Measurements from ENCODE around the gene APC2.
"Not testable (repeated sequence)": the region's sequence is repeated elsewhere in the genome, so short reads cannot be mapped to it uniquely, and the experiment has no call there.

Gene APC2

DNA sequence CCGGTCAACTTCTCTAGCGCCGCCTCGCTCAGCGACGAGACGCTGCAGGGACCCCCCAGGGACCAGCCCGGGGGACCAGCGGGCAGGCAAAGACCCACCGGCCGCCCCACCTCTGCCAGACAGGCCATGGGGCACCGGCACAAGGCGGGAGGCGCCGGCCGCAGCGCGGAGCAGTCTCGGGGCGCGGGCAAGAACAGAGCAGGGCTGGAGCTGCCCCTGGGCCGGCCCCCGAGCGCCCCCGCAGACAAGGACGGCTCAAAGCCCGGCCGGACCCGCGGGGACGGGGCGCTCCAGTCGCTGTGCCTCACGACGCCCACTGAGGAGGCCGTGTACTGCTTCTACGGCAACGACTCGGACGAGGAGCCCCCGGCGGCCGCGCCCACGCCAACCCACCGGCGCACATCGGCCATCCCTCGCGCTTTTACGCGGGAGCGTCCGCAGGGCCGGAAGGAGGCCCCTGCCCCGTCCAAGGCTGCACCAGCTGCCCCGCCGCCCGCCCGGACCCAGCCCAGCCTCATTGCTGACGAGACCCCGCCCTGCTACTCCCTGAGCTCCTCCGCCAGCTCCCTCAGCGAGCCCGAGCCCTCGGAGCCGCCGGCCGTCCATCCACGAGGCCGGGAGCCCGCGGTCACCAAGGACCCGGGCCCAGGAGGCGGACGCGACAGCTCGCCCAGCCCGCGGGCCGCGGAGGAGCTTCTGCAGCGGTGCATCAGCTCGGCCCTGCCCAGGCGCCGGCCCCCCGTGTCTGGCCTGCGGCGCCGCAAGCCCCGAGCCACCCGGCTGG is 17.8 kb downstream of the APC2 start:
- peak; percentile 14 for DNase-seq

DNA sequence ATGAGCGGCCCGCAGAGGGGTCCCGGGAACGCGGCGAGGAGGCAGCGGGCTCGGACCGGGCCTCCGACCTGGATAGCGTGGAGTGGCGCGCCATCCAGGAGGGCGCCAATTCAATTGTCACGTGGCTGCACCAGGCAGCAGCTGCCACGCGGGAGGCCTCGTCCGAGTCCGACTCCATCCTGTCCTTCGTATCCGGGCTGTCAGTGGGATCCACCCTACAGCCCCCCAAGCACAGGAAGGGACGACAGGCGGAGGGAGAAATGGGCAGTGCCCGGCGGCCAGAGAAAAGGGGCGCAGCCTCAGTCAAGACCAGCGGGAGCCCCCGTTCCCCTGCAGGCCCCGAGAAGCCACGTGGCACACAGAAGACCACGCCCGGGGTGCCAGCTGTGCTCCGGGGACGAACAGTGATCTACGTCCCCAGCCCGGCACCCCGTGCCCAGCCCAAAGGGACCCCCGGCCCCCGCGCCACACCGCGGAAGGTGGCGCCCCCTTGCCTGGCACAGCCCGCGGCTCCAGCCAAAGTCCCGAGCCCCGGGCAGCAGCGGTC is 18.4 kb downstream of the APC2 start:
- peak; percentile 14 for DNase-seq

DNA sequence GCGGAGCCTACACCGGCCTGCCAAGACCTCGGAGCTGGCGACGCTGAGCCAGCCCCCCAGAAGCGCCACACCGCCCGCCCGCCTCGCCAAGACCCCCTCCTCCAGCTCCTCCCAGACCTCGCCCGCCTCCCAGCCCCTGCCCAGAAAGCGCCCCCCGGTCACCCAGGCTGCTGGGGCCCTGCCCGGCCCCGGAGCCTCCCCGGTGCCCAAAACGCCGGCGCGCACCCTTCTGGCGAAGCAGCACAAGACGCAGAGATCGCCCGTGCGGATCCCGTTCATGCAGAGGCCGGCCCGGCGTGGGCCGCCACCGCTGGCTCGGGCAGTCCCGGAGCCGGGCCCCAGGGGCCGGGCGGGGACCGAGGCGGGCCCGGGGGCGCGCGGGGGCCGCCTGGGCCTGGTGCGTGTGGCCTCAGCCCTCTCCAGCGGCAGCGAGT is 18.9 kb downstream of the APC2 start:
- DNase-seq, result peak; percentile 42

DNA sequence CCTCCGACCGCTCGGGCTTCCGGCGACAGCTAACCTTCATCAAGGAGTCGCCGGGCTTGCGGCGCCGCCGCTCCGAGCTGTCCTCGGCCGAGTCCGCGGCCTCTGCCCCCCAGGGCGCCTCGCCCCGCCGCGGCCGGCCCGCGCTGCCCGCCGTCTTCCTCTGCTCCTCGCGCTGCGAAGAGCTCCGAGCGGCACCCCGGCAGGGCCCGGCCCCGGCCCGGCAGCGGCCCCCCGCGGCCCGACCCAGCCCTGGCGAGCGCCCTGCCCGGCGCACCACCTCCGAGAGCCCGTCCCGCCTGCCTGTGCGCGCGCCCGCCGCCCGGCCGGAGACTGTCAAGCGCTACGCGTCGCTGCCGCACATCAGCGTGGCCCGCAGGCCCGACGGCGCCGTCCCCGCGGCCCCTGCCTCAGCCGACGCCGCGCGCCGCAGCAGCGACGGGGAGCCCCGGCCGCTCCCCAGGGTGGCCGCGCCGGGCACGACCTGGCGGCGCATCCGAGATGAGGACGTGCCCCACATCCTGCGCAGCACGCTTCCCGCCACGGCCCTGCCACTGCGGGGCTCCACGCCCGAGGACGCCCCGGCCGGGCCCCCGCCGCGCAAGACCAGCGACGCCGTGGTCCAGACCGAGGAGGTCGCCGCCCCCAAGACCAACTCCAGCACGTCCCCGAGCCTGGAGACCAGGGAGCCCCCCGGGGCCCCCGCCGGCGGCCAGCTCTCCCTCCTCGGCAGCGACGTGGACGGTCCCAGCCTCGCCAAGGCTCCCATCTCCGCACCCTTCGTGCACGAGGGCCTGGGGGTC is 19.5 kb downstream of the APC2 start:
- DNase-seq, result peak; percentile 31

DNA sequence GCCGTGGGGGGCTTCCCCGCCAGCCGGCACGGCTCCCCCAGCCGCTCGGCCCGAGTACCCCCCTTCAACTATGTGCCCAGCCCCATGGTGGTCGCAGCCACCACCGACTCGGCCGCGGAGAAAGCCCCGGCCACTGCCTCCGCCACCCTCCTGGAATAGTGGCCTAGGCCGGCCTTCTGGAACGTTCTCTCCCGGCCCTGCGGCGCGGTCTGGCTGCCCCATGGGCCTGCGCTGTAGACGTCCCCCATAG is 20.1 kb downstream of the APC2 start:
- DNase-seq, result no peak

DNA sequence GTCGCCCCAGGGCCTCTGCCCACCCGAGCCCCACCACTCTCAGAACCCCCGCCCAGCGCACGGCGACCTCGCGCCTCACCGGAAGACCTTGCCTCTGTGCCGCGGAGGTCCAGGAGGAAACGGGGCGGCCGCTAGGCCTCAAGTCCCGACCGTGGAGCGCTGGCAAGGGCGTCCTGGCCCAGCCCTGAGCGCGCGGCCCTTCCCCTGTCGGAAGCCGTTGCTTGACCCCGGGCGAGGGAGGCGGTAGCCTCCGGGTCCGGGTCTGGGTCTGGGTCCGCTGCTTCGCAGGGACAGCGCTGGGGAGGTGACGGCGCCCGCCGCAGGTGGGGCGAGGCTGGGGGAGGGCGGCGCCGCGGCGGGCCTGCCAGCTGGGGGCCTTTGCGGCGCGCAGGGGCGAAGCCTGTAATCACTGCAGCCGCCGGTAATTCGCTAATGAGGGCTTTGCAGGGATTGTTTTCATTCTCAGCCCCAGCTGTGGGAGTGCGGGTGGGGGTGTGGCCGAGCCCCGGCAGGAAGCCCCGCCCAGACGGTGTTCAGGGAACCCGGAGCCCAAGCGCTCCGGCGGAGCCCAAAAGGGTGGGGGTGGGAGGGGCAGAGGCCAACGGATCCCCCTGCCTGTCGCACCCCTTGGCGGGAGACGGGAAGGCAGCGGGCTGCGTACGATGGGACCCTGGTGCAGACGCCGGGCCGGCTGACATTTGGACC is 20.5 kb downstream of the APC2 start:
- DNase-seq, result peak; percentile 80

DNA sequence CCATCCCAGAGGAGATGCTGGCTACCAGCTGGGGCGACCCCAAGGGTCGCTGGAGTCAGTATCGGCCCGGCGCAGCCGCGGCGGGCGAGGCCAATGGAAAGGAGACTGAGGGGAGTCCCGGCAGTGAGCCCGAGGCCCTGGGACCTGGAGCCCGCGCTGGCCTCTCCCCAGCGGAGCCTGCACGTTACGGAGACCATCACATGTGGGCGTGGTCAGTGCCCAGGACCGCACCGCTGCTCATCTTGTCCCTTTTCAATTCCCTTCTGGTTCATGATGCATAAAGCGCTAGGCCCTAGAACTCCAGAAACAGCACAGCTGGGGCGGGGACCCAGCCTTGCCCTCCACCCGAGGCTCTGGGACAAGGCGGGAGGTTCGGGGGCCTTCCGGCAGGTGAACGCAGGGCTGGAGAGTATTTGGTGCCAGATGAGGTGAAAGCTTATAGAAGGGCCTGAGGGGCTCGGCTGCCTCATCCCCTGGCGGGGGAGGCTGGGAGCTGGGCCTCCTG is 21.1 kb downstream of the APC2 start:
- peak; percentile 25 for DNase-seq

DNA sequence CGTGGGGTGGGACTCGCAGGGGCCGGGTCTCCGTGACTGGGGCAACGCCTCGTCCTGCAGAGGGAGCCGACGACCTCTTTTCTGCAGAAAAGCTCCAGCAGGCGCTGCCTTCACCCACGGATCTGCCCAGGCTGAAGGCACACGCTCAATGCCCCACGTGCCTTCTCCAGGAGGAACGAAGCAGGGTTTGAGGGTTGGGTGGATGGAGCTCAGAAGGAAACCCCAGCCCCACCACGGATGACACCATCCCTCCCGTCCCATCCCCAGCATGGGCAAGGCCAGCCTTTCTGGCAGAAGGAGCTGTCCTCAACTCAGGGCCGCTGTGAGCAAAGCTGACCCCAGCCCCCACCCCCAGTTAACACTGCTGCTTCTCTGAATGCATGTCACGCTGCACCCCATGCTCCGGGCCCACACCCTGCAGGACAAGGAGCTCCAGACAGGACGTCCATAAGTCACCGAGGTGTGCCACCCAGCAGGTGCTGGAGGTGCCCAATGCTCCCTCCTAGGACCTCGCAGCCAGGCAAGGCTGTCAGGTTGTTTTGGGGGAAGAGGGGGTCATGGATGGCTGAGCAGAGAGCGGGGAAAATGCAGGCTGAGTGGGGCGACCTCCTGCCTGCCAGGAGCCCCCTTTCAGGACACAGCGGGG is 21.7 kb downstream of the APC2 start:
- peak; percentile 33 for DNase-seq

DNA sequence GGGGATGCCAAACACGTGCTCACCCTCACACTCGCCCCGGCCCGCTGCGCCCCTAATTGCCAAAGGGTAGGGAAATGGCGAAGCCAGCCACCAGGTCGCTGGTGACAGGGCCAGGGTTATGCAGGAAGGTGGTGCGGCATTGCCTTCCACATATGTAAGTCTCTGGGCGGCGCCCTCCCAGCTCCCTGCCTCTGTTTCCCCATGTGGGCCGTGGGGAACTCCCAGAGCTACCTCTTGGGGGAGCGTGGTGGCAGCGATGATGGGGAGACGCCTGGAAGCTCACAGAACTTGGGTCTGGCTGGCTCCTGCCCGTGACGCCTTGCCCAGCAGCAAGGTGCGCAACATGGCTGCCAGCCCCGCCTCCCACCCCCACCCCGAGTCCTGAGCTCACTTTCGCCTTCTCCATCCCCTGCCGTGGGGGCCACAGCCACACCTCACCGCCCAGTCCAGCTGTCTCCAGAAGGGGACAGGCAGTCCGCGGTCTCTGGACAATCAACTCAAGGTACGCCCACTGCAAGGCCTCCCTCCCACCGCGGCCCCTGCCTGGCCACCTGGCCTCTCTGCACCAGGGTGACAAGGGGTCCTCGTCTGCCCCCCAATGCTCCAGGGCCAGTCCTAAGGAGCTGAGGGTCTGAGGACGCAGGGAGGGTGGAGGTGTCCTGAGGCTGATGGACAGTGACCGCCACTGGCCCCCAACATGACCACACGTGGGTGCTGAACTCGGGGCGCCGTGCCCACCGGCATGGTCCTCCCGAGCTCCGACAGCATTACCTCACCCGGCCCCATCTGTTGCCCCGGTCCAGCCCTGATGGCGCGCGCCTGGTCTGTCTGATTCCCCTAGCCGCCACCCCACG is 22.5 kb downstream of the APC2 start:
- peak; percentile 10 for DNase-seq

DNA sequence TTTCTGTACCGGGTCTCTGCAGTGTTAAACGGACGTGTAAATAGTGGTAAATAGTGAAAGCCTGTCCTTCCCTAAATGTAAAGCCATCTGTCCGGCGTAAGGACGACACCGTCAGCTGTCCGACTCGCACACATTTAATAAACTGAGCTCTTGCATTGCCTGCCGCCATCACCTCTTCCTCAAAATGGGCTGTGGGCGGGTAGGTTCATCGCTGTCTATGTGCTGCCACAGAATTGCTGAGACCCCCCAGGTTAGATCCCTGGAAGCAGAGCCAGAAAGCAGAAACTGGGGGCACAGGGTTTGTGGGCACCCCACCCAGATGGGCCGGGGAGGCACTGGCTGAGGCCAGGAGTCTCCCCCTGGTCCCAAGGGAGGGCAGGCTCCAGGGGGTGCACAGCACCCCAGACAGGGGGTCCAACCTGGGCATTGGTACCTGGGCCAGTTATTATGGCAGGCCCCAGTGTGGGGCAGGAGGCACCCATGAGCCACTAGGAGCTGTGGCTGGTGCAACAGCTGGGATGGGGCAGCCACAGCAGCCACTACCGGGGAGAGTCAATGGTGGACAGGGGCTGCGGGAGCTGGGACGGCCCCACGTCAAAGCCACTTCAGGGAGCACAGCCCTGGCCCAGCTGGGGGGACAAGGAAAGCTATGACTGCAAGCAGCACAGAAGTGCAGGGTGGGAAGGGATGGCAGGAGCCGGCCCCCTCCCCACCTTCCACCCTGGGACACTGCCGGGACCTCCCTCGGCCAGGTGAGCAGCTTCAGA is 23.3 kb downstream of the APC2 start:
- DNase-seq, result no peak

DNA sequence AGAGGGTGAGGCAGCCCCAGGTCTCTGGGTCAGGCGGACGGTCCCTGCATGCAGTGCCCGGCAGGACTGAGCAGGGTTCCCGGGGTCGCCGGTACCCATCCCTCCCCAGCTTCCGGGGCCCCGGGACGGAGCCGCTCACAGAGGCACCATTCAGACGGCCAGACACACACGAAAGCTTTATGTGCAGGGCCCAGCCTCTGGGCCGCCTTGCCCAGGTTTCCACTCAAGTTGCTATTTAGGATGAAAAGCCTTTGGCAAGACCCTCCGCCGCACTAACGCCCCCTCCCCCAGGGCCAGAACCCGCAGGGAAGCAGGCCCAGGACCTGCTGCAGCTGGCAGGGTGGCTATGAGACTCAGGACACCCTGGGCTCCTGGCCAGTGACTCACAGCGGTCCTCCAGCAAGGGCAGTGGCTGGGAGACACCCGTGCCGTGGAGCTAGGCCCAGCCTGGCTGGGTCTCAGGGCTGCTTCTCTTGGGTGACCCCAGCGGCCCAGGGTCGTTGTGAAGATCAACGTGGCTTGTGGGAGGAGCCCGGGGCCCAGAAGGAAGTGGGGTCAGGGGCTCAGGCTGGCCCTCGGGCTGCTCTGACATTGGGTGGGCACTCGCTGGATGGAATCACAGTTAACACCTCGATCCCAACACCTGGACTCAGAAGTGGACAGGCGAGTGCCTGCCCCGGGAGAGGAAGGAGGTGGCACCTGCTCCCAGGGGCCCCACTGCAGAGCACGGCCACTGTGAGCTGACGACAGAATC is 24.3 kb downstream of the APC2 start:
- peak; percentile 10 for DNase-seq

DNA sequence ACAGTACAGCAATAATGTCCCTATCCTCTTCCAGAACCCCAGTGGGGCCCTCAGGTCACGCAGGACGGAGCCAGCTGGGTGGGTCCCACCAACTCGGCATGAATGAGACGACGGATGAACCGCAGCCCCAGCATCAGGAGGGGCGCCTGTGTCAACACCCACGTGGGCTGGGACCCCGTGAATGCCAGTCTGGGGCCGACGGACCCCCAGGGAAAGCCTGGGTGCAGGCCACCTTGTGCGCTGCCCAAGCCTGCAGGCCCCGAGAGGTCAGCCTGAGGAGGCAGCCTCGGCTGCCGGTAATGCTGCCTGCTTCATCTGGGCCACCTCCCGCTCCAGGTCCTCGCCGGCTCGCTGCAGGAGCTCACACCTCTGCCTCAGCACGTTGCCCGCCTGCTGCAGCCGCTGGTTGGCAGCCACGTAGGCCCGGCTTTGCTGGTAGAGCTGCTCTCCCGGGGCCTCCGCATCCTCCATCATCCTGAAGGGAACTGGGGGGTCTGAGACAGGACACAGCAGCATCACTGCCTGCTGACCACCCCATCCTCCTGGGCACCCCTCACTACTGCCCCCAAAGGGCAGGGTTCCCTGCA is 24.9 kb downstream of the APC2 start:
- DNase-seq, result no peak

DNA sequence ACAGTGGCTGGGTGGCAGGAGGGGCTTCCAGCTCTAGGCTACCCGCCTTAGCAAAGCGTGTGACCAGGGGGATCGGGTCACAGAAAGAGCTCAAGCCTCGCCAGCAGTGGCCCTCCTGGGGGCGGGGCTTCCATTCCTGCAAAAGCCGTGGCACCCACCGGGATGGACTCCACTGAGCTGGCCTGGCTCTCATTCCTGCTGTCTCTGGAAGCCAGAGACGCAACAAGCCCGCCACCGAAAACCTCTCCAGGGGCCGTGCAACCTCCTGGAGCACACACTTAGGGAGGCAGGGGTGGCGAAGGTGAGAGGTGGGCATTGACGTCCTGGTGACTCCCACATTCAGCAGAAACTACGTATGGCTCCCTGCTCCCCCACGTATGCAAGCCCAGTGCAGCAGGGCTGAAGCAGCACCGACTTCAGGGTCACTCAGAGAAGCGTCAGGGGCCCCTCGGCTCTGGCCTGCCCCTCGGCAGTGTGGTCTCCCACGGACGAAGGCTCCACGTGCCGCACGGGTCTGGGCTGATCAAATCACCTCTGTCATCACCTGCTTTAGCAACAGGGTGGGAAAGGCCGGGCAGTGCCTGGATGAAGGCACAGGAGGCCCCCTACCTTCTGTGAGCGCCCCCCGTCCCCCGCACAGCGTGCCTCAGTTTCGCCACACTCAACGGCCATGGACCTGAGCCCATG is 26.0 kb downstream of the APC2 start:
- peak; percentile 9 for DNase-seq

DNA sequence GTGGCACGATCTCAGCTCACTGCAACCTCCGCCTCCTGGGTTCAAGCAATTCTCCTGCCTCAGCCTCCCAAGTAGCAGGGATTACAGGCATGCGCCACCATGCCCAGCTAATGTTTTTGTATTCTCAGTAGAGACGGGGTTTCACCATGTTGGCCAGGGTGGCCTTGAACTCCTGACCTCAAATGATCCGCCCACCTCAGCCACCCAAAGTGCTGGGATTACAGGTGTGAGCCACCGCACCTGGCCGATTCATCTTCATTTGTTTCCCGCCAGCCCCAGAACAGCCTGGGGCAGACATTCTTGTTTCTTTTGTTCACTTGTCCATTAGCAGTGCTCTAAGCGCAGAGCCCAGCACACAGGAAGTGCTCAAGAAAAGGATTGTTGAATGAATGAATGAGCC is 27.1 kb downstream of the APC2 start:
- not testable (repeated sequence) for DNase-seq

DNA sequence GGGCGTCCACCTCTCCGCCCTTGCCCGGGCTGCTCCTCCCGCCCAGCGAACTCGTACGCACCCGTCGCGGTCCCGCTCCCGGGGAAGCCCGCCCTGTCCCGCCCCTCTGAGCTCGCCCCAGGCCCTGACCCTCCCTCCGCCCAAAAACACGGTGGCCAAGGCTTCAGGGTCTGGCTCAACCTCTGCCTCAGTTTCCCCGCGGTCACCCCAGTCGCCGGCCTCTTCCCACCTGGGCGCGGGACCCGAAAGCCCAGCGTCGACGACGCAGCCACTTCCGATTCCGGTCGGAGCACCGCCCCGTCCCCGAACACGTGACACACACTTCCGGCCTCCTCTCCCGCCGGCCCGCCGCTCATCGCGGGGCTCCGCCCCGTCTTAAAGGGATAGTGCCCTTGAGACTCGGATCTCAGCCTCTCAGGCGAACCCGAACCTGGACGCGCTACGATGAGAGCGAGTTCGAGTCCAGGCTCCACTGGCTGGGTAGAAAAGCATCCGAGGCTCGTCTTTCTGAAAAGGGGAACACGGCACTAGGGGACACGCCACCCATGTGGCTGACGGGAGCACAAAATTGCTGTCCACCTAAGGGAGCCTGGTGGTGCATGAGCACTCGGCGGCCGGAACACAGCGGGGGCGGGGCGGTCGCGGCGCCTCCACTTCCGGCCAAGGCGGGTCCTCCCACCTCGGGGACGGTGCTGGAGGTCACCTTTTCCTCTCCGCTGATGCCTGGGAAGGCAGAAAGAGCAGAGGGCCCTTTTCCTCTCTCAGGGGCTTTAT is 29.2 kb downstream of the APC2 start, which contains the start of gene C19orf25:
C19orf25 (minus strand) TSS at position 282 of the 774 bp plus-strand sequence. CDS start 312 bp downstream, outside the sequence.
- peak; percentile 94 for DNase-seq

DNA sequence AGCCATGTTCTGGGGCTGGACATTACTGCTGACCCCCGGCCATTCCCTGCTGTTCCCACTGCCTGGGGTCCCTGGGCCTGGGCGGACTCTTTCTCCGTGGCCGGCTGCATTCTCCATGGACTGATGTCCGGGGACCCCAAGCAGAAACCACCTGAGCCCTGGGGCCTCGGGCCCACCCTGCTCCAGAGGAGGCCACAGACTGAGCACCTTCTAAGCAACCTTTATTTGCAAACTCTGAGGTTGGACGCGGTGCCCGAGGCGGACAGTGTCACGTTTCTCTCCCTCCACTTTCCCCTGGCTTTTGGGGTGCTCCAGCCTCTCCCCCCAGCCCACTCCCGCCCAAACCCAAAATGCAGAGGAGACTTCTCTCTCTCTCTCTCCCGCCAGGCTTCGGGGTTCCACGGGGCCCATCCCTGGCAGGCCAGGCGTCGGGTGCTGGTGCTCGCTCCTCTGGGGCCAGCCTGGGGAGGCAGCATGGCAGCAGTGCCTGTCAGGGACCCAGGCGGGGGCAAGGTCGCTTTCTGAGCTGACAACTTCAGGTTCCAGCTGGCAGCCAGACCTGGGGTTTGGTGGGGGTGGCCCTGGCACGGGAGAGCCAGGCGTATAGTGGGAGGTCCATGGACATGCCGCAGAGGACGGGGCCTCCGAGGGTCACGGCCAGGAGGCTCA is 31.4 kb downstream of the APC2 start:
- no peak for DNase-seq

DNA sequence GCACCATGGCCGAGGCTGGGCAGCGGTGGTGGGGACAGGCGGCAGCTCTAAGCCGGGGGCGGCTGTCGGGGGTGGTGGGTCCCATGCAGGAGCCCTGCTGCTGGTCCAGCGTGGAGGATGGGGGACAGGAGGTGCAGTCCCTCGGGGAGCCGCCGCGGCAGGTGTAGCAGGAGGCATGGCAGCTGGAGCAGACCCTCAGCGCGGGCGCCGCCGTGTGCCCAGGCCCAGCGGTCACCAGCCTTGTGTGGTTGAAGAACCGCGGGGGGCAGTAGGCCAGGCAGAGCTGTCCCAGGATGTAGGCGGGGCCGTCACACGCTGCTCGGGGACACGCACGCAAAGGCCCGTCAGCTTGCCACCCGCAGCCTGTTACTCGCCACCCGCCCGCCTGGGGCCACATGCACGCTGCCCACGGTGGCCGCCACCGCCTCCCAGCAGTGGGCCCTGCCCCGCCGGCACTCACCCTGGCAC is 32.0 kb downstream of the APC2 start:
- peak; percentile 9 for DNase-seq

Data from activated naive CD4-positive, alpha-beta T cell treated with anti-CD3 and anti-CD28 coated beads, Interleukin-2, amount 50 U/mL, for 16 hours (primary cell).